H9 (cell line): ENCODE results near the gene PARPBP. TPM values are rescaled to one million over a fixed set of nuclear protein-coding genes. Genes with fewer than 3 reads are reported as not detected.

ENCODE experiments used
- DNase-seq: peaks from one replicate; pipeline ENCODE4 v3.0.0-alpha.2; 2017
- H2AFZ ChIP-seq: one replicate; pipeline ENCODE4 v1.6.1; 2013; ENCODE audit warnings: mild to moderate bottlenecking, low read length, control low read depth, moderate library complexity
- H2AK5ac ChIP-seq: 2 replicates; pipeline ENCODE4 v1.6.1; 2013; ENCODE audit warnings: low read length, control low read depth, mixed read lengths; ENCODE audit not compliant: insufficient read length
- H2BK120ac ChIP-seq: one replicate; pipeline ENCODE4 v1.6.1; 2013; ENCODE audit warnings: low read depth, mild to moderate bottlenecking, low read length, control low read depth, inconsistent platforms; ENCODE audit not compliant: poor library complexity, severe bottlenecking
- H2BK12ac ChIP-seq: 2 replicates; pipeline ENCODE4 v1.6.1; 2013; ENCODE audit warnings: low read length, control low read depth, mixed read lengths, low read depth; ENCODE audit not compliant: insufficient read length
- H2BK15ac ChIP-seq: 2 replicates; pipeline ENCODE4 v1.6.1; 2013; ENCODE audit warnings: low read depth, low read length, control low read depth
- H2BK20ac ChIP-seq: one replicate; pipeline ENCODE4 v1.6.1; 2013; ENCODE audit warnings: low read depth, mild to moderate bottlenecking, low read length, control low read depth, inconsistent platforms; ENCODE audit not compliant: poor library complexity, severe bottlenecking
- H2BK5ac ChIP-seq: 2 replicates; pipeline ENCODE4 v1.6.1; 2013; ENCODE audit warnings: low read length, control low read depth, mixed read lengths; ENCODE audit not compliant: insufficient read length
- H3K14ac ChIP-seq: 2 replicates; pipeline ENCODE4 v1.6.1; 2013; ENCODE audit warnings: low read length, control low read depth; ENCODE audit not compliant: insufficient read depth
- H3K18ac ChIP-seq: 2 replicates; pipeline ENCODE4 v1.6.1; 2013; ENCODE audit warnings: low read depth, mild to moderate bottlenecking, mixed read lengths, low read length, control low read depth; ENCODE audit not compliant: insufficient read length
- H3K23ac ChIP-seq: 2 replicates; pipeline ENCODE4 v1.6.1; 2013; ENCODE audit warnings: low read length, control low read depth, mixed read lengths, low read depth; ENCODE audit not compliant: insufficient read length
- H3K23me2 ChIP-seq: 2 replicates; pipeline ENCODE4 v1.6.1; 2013; ENCODE audit warnings: low read depth, mild to moderate bottlenecking, mixed read lengths, low read length, control low read depth; ENCODE audit not compliant: insufficient read length, poor library complexity, severe bottlenecking
- H3K27ac ChIP-seq: 2 replicates; pipeline ENCODE4 v1.5.1; 2013; ENCODE audit warnings: low read length, control low read depth, mixed read lengths, low read depth; ENCODE audit not compliant: insufficient read length
- H3K27me3 ChIP-seq: 2 replicates; pipeline ENCODE4 v1.6.1; 2013; ENCODE audit warnings: low read length, control low read depth, inconsistent platforms; ENCODE audit not compliant: insufficient read depth
- H3K4ac ChIP-seq: 2 replicates; pipeline ENCODE4 v1.6.1; 2013; ENCODE audit warnings: low read depth, mild to moderate bottlenecking, control low read depth, inconsistent platforms, low read length, moderate library complexity
- H3K4me1 ChIP-seq: 2 replicates; pipeline ENCODE4 v1.6.1; 2013; ENCODE audit warnings: low read length, control low read depth, inconsistent platforms; ENCODE audit not compliant: insufficient read depth
- H3K4me2 ChIP-seq: 2 replicates; pipeline ENCODE4 v1.6.1; 2013; ENCODE audit warnings: low read length, control low read depth, mixed read lengths; ENCODE audit not compliant: insufficient read length, insufficient read depth
- H3K56ac ChIP-seq: 2 replicates; pipeline ENCODE4 v1.6.1; 2013; ENCODE audit warnings: low read depth, mild to moderate bottlenecking, mixed read lengths, low read length, control low read depth; ENCODE audit not compliant: insufficient read length
- H3K79me1 ChIP-seq: 2 replicates; pipeline ENCODE4 v1.6.1; 2013; ENCODE audit warnings: low read depth, mild to moderate bottlenecking, moderate library complexity, low read length, control low read depth, inconsistent platforms; ENCODE audit not compliant: insufficient read depth, poor library complexity, severe bottlenecking
- H3K79me2 ChIP-seq: 2 replicates; pipeline ENCODE4 v1.6.1; 2013; ENCODE audit warnings: low read length, control low read depth, inconsistent platforms; ENCODE audit not compliant: insufficient read depth
- H3K9ac ChIP-seq: 2 replicates; pipeline ENCODE4 v1.6.1; 2013; ENCODE audit warnings: low read length, control low read depth, mixed read lengths; ENCODE audit not compliant: insufficient read length; ENCODE audit errors: extremely low read depth
- H3K9me3 ChIP-seq: one replicate; pipeline ENCODE4 v1.6.1; 2013; ENCODE audit warnings: low read depth, low read length, inconsistent platforms; ENCODE audit not compliant: control insufficient read depth
- H3T11ph ChIP-seq: one replicate; pipeline ENCODE4 v1.6.1; 2013; ENCODE audit warnings: mild to moderate bottlenecking, low read length, control low read depth, inconsistent platforms
- H4K20me1 ChIP-seq: one replicate; pipeline ENCODE4 v1.6.1; 2013; ENCODE audit not compliant: control insufficient read depth, insufficient read length, insufficient read depth
- H4K5ac ChIP-seq: 2 replicates; pipeline ENCODE4 v1.6.1; 2013; ENCODE audit warnings: low read depth, mild to moderate bottlenecking, mixed read lengths, low read length, control low read depth; ENCODE audit not compliant: insufficient read length
- H4K8ac ChIP-seq: replicated peaks from 2 replicates; pipeline ENCODE4 v1.6.1; 2013; ENCODE audit warnings: low read length, control low read depth, mixed read lengths, low read depth; ENCODE audit not compliant: insufficient read length
- H4K91ac ChIP-seq: 2 replicates; pipeline ENCODE4 v1.6.1; 2013; ENCODE audit warnings: low read depth, mild to moderate bottlenecking, moderate library complexity, mixed read lengths, low read length, control low read depth; ENCODE audit not compliant: insufficient read length
- H3K27ac Mint-ChIP-seq, 3 experiments: 2 replicates in 2 of 3; 3 replicates in 1 of 3; pipeline ENCODE4 v1.8.0; 2020 to 2021; ENCODE audit warnings: mixed read lengths in 3 of 3, mild to moderate bottlenecking in 1 of 3, moderate library complexity in 1 of 3
- H3K27me3 Mint-ChIP-seq: 2 replicates; pipeline ENCODE4 v1.8.0; 2021; ENCODE audit warnings: low read depth, mild to moderate bottlenecking, moderate library complexity, mixed read lengths
- H3K36me3 Mint-ChIP-seq, 3 experiments: 2 replicates in 2 of 3; 3 replicates in 1 of 3; pipeline ENCODE4 v1.8.0; 2020 to 2021; ENCODE audit warnings: low read depth in 3 of 3, mixed read lengths in 3 of 3; ENCODE audit not compliant: insufficient read depth in 1 of 3
- H3K4me1 Mint-ChIP-seq, 2 experiments: 2 replicates each; pipeline ENCODE4 v1.8.0; 2020; ENCODE audit warnings: mixed read lengths in 2 of 2
- H3K4me3 Mint-ChIP-seq, 2 experiments: 2 replicates in 1 of 2; 3 replicates in 1 of 2; pipeline ENCODE4 v1.8.0; 2020 to 2021; ENCODE audit warnings: mild to moderate bottlenecking in 2 of 2, mixed read lengths in 2 of 2, moderate library complexity in 1 of 2
- H3K9me3 Mint-ChIP-seq, 2 experiments: 2 replicates in 1 of 2; 3 replicates in 1 of 2; pipeline ENCODE4 v1.8.0; 2020; ENCODE audit warnings: mild to moderate bottlenecking in 2 of 2, mixed read lengths in 2 of 2, moderate library complexity in 1 of 2
- CTCF ChIP-seq: fragments of 200-600 bp; sonication (generic); conservative IDR thresholded peaks from 3 replicates; pipeline ENCODE4 v1.8.0; 2021; ENCODE audit warnings: antibody characterized with exemption, mild to moderate bottlenecking
- WGBS: extraction: QIAGEN DNeasy Blood & Tissue Kit; methylation state at CpG from one replicate; pipeline ENCODE4 v1.1.7; 2013; ENCODE audit warnings: missing lambda C conversion rate, low lambda C conversion rate, mixed read lengths; ENCODE audit not compliant: insufficient read length; ENCODE audit errors: extremely low coverage; 5-methylcytosine and 5-hydroxymethylcytosine counted together
- total RNA-seq: library from RNA; stranded (reverse); gene quantifications from 2 replicates; pipeline ENCODE4 v1.2.1, GENCODE V29; 2021

Gene PARPBP
- total RNA-seq, 1 experiment from 2014 or later: 32.1 TPM

GRCh38 chr12:102232446-102232845 is 112.5 kb downstream of the PARPBP start:
- H4K91ac ChIP-seq: no peak overlapping the region
- no peaks in the 10 kb centered on the region for H4K20me1 ChIP-seq
- no peak overlapping the region for H3K23ac ChIP-seq
- no CpG with 5 or more reads among the region's 1 CpG for WGBS
- H3K79me2 ChIP-seq: no peaks in the 10 kb centered on the region
- TF ChIP-seq CTCF: no peak
- H3T11ph ChIP-seq: no peak overlapping the region
- no peak overlapping the region for H2BK12ac ChIP-seq
- no peak overlapping the region for H4K8ac ChIP-seq
- Mint-ChIP-seq H3K4me1 (peaks cover 17% of the 10 kb centered on the region in 2 experiments), H3K9me3 (peaks cover 4 to 5% of the 10 kb centered on the region in 2 experiments; a peak in 1 of 5 replicates), H3K36me3 (peaks cover 0 to 7% (median 0%) of the 10 kb centered on the region in 3 experiments; a peak in 1 of 7 replicates), H3K27me3 (no peaks in the 10 kb centered on the region; the same call in 1 of the 2 replicates), H3K27ac (peak overlapping the region in 1 of 3 experiments; percentile 32; a peak in 1 of 7 replicates), H3K4me3 (no peak overlapping the region)
- H2BK120ac ChIP-seq: no peak overlapping the region
- H3K4me1 ChIP-seq: no peaks in the 10 kb centered on the region
- no peak overlapping the region for H2AFZ ChIP-seq
- no peak overlapping the region for H3K4ac ChIP-seq
- no peak overlapping the region for H3K18ac ChIP-seq
- H2AK5ac ChIP-seq: no peak overlapping the region
- H2BK5ac ChIP-seq: no peak overlapping the region
- no peak overlapping the region for H4K5ac ChIP-seq
- H3K56ac ChIP-seq: no peak overlapping the region
- no peak overlapping the region for H3K4me2 ChIP-seq
- no peaks in the 10 kb centered on the region for H3K9me3 ChIP-seq
- no peaks in the 10 kb centered on the region for H3K79me1 ChIP-seq
- no peak for DNase-seq
- no peak overlapping the region for H2BK20ac ChIP-seq
- H2BK15ac ChIP-seq: no peak overlapping the region
- no peak overlapping the region for H3K14ac ChIP-seq
- H3K9ac ChIP-seq: no peak overlapping the region
- no peak overlapping the region for H3K27ac ChIP-seq
- no peaks in the 10 kb centered on the region for H3K27me3 ChIP-seq
- H3K23me2 ChIP-seq: no peaks in the 10 kb centered on the region
